ENCODE results near the gene CHRNA10. TPM values are rescaled to one million over a fixed set of nuclear protein-coding genes. Genes with fewer than 3 reads are reported as not detected.

CHRNA10 gene, protein sequence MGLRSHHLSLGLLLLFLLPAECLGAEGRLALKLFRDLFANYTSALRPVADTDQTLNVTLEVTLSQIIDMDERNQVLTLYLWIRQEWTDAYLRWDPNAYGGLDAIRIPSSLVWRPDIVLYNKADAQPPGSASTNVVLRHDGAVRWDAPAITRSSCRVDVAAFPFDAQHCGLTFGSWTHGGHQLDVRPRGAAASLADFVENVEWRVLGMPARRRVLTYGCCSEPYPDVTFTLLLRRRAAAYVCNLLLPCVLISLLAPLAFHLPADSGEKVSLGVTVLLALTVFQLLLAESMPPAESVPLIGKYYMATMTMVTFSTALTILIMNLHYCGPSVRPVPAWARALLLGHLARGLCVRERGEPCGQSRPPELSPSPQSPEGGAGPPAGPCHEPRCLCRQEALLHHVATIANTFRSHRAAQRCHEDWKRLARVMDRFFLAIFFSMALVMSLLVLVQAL
- total RNA-seq (2021) (0.46 to 1.7 TPM (median 0.73 TPM) in 3 replicates), Bru-seq, nascent RNA (percentile 44 among the genes with signal in this experiment)
- long read RNA-seq, experiment 1, partial matches to known transcripts = 2 of 2 reads
- long read RNA-seq, experiment 1, other reads (novel, unspliced or antisense) = 0 of 2 reads
- long read RNA-seq, experiment 2 = 0 reads
- long read RNA-seq, experiment 3 = 0 reads

DNA sequence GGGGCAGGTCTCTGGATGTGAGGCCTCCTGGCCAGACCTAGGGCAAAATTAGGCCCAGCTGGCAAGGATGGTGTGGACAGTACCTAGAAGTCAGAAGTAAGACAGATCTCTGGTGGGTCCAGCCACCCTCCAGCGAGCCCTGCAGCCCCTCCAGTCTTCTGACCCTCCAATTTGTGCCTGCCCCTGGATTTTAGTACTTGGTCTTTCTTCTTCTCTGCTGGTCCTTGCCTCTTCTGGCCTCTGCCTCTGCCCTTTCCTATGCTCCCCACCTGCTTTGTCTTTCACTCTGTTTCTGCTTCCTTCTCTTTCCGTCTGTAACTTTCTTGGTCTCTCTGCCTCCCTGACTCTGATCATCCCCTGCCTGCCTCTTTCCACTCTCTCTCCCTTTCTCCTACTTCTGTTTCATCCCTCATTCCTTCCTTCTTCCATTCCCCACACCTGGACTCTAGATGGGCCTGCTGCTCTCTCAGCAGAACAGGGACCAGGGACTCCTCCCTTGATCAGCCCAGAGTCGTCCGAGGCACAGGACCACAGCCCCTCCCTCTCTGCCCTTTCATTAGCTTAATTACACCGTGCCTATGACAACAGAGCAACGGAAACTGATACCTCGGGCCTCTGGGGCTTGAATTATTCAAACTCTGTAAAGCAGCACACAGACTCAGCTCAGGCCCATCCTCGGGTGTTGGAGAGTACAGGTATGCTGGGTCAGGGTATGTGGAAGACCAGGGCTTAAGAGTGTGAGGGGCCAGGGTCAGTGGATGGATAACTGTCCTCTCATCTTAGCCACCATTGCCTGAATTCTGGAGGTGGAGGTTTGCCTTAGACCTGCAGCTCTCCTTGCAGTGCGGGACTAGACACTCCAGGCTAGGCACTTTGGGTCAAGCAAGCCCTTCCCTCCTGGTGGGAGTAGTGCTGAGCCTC is at the start of gene CHRNA10:
TSS of gene CHRNA10 (minus strand) at position 51 of the 921 bp plus-strand sequence. CDS start 72 bp downstream, outside the sequence.
- peaks cover 31% of the 10 kb centered on the region for H3K36me3 Mint-ChIP-seq
- DNase-seq (ENCODE audit: low spot score) (no peak), ATAC-seq (peak; percentile 52)
- H3K27me3 Mint-ChIP-seq (ENCODE audit: low read depth) = no peaks in the 10 kb centered on the region
- no peak within 1 kb of the TSS for H3K4me3 Mint-ChIP-seq
- TF ChIP-seq, protein P1, sequence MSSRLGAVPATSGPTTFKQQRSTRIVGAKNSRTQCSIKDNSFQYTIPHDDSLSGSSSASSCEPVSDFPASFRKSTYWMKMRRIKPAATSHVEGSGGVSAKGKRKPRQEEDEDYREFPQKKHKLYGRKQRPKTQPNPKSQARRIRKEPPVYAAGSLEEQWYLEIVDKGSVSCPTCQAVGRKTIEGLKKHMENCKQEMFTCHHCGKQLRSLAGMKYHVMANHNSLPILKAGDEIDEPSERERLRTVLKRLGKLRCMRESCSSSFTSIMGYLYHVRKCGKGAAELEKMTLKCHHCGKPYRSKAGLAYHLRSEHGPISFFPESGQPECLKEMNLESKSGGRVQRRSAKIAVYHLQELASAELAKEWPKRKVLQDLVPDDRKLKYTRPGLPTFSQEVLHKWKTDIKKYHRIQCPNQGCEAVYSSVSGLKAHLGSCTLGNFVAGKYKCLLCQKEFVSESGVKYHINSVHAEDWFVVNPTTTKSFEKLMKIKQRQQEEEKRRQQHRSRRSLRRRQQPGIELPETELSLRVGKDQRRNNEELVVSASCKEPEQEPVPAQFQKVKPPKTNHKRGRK (CRISPR knock-in tag; IDR thresholded peaks at IDR 0.05; ENCODE audit: borderline replicate concordance) = no peak
- TF ChIP-seq CREB1 (CRISPR knock-in tag; IDR thresholded peaks at IDR 0.05) (no peak), EMX1 (CRISPR knock-in tag; IDR thresholded peaks at IDR 0.05) (no peak), FOXJ3 (CRISPR knock-in tag; IDR thresholded peaks at IDR 0.05; ENCODE audit: borderline replicate concordance) (no peak), ZNF219 (CRISPR knock-in tag; IDR thresholded peaks at IDR 0.05; ENCODE audit: borderline replicate concordance) (no peak), ESRRA (CRISPR knock-in tag; IDR thresholded peaks at IDR 0.05; ENCODE audit: borderline replicate concordance) (no peak), PRRX2 (CRISPR knock-in tag; IDR thresholded peaks at IDR 0.05) (no peak), NFATC4 (CRISPR knock-in tag; IDR thresholded peaks at IDR 0.05) (no peak), CBFB (CRISPR knock-in tag; IDR thresholded peaks at IDR 0.05; ENCODE audit: low read depth) (no peak)
- TF ChIP-seq, protein P2, sequence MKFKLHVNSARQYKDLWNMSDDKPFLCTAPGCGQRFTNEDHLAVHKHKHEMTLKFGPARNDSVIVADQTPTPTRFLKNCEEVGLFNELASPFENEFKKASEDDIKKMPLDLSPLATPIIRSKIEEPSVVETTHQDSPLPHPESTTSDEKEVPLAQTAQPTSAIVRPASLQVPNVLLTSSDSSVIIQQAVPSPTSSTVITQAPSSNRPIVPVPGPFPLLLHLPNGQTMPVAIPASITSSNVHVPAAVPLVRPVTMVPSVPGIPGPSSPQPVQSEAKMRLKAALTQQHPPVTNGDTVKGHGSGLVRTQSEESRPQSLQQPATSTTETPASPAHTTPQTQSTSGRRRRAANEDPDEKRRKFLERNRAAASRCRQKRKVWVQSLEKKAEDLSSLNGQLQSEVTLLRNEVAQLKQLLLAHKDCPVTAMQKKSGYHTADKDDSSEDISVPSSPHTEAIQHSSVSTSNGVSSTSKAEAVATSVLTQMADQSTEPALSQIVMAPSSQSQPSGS (CRISPR knock-in tag; IDR thresholded peaks at IDR 0.05; ENCODE audit: borderline replicate concordance, low read depth) = no peak
- TF ChIP-seq, protein P3, sequence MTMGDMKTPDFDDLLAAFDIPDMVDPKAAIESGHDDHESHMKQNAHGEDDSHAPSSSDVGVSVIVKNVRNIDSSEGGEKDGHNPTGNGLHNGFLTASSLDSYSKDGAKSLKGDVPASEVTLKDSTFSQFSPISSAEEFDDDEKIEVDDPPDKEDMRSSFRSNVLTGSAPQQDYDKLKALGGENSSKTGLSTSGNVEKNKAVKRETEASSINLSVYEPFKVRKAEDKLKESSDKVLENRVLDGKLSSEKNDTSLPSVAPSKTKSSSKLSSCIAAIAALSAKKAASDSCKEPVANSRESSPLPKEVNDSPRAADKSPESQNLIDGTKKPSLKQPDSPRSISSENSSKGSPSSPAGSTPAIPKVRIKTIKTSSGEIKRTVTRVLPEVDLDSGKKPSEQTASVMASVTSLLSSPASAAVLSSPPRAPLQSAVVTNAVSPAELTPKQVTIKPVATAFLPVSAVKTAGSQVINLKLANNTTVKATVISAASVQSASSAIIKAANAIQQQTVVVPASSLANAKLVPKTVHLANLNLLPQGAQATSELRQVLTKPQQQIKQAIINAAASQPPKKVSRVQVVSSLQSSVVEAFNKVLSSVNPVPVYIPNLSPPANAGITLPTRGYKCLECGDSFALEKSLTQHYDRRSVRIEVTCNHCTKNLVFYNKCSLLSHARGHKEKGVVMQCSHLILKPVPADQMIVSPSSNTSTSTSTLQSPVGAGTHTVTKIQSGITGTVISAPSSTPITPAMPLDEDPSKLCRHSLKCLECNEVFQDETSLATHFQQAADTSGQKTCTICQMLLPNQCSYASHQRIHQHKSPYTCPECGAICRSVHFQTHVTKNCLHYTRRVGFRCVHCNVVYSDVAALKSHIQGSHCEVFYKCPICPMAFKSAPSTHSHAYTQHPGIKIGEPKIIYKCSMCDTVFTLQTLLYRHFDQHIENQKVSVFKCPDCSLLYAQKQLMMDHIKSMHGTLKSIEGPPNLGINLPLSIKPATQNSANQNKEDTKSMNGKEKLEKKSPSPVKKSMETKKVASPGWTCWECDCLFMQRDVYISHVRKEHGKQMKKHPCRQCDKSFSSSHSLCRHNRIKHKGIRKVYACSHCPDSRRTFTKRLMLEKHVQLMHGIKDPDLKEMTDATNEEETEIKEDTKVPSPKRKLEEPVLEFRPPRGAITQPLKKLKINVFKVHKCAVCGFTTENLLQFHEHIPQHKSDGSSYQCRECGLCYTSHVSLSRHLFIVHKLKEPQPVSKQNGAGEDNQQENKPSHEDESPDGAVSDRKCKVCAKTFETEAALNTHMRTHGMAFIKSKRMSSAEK (CRISPR knock-in tag; IDR thresholded peaks at IDR 0.05; ENCODE audit: borderline replicate concordance) = no peak
- TF ChIP-seq, protein P4, sequence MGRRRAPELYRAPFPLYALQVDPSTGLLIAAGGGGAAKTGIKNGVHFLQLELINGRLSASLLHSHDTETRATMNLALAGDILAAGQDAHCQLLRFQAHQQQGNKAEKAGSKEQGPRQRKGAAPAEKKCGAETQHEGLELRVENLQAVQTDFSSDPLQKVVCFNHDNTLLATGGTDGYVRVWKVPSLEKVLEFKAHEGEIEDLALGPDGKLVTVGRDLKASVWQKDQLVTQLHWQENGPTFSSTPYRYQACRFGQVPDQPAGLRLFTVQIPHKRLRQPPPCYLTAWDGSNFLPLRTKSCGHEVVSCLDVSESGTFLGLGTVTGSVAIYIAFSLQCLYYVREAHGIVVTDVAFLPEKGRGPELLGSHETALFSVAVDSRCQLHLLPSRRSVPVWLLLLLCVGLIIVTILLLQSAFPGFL (CRISPR knock-in tag; IDR thresholded peaks at IDR 0.05; ENCODE audit: borderline replicate concordance) = no peak
- H3K4me1 Mint-ChIP-seq = peaks cover 3% of the 10 kb centered on the region; the same call in 1 of the 2 replicates
- CTCF ChIA-PET = interaction anchor here (1.2 kb wide), 1 partner anchor 29 kb away, joined by 3 read pairs; no protein-coding TSS in a partner anchor
- H3K27ac Mint-ChIP-seq = peak within 1 kb of the TSS; percentile 69
- no peaks in the 10 kb centered on the region for H3K9me3 Mint-ChIP-seq
- POLR2A ChIA-PET = no interaction called here

DNA sequence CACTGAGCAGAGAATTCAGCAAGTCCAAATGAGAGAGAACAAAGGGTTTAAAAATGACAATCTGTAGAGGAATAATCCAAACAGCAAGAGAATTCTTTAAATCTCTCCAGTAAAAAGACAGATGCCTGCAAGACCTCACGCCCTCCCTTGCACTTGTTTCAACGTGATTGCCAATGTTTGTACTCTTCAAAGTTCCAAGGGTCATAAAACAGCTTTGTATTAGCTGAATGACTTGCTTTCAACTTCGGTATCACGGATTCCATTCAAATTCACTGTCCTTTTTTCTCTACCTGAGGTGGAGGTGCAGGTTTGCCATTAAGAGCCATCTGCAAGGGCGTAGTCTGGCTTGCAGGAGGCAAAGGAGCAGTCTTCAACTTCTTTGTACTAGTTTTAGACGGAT is 41.1 kb upstream of the CHRNA10 start:
- TF ChIP-seq OVOL2 (CRISPR knock-in tag; IDR thresholded peaks at IDR 0.05; ENCODE audit: borderline replicate concordance) = no peak
- TF ChIP-seq HMGA2 (CRISPR knock-in tag; IDR thresholded peaks at IDR 0.05) = no peak
- TF ChIP-seq TCF7 (CRISPR knock-in tag; IDR thresholded peaks at IDR 0.05; ENCODE audit: low read depth) = no peak
- no peak for TF ChIP-seq ZBTB21 (CRISPR knock-in tag; IDR thresholded peaks at IDR 0.05; ENCODE audit: borderline replicate concordance)
- no peak for TF ChIP-seq SMAD3 (CRISPR knock-in tag; IDR thresholded peaks at IDR 0.05; ENCODE audit: borderline replicate concordance)
- no peak for TF ChIP-seq ZNF232 (CRISPR knock-in tag; IDR thresholded peaks at IDR 0.05)
- TF ChIP-seq FOXJ3 (CRISPR knock-in tag; IDR thresholded peaks at IDR 0.05; ENCODE audit: borderline replicate concordance) = no peak
- TF ChIP-seq, protein P4 (CRISPR knock-in tag; IDR thresholded peaks at IDR 0.05; ENCODE audit: borderline replicate concordance) = no peak
- no peak for TF ChIP-seq ZNF396 (CRISPR knock-in tag; IDR thresholded peaks at IDR 0.05; ENCODE audit: borderline replicate concordance)
- no peak for TF ChIP-seq ATF1 (CRISPR knock-in tag; IDR thresholded peaks at IDR 0.05)
- CTCF ChIA-PET = no interaction called here
- Mint-ChIP-seq H3K4me1 (peaks cover 31% of the 10 kb centered on the region), H3K4me3 (no peak overlapping the region), H3K27me3 (ENCODE audit: low read depth) (no peaks in the 10 kb centered on the region; the same call in 1 of the 2 replicates), H3K9me3 (no peaks in the 10 kb centered on the region), H3K27ac (peak overlapping the region; percentile 14; the same call in 1 of the 2 replicates), H3K36me3 (peaks cover 50% of the 10 kb centered on the region)
- ATAC-seq (no peak), DNase-seq (ENCODE audit: low spot score) (no peak)
- POLR2A ChIA-PET = no interaction called here
